LNCAP (cell line): ENCODE measurements around the gene PLAGL2.

Experiments used
- TF ChIP-seq, protein P1 (sequence below): fragments of 450-650 bp; IDR thresholded peaks from 2 replicates; pipeline ENCODE4 v1.5.1; 2017; ENCODE audit warnings: mild to moderate bottlenecking

Gene PLAGL2, protein sequence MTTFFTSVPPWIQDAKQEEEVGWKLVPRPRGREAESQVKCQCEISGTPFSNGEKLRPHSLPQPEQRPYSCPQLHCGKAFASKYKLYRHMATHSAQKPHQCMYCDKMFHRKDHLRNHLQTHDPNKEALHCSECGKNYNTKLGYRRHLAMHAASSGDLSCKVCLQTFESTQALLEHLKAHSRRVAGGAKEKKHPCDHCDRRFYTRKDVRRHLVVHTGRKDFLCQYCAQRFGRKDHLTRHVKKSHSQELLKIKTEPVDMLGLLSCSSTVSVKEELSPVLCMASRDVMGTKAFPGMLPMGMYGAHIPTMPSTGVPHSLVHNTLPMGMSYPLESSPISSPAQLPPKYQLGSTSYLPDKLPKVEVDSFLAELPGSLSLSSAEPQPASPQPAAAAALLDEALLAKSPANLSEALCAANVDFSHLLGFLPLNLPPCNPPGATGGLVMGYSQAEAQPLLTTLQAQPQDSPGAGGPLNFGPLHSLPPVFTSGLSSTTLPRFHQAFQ

DNA sequence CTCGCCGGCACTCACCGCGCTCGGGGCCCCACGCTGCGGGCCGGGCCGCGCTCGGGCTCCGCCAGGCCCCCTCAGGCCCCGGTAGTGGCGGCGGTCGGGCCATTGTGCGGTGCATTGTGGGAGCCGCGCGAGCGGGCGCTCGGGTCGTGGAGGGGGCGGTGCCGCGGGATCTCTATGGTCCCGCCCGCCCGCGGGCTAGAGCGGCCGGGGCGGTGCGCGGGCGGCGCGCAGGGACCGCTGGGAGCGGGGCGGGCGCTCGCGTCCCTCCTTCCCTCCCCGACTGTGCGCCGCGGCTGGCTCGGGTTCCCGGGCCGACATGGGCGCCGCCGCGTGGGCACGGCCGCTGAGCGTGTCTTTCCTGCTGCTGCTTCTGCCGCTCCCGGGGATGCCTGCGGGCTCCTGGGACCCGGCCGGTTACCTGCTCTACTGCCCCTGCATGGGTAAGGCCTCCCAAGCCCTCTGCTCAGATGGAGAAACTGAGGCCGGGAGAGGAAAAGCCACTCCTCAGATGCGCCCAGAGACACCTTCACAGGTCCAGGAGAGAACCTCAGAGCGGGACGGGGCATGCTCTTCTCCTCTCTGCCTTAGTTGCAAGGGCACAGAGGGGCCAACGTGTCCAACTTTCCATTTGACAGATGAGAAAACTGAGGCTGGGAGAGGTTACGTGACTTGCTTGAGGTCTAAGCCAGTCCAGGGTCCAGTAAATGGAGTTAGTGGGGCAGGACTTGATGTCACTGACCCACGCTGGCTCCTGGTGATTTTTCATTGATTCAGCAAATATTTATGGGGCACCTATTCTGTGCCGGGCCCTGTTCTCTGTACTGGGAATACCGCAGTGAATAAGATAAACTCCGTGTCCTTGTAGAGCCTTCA, at the start of gene PLAGL2, which contains the start of gene POFUT1:
Gene PLAGL2 (minus strand): TSS at position 118 of the 873 bp plus-strand sequence. CDS start 5,565 bp downstream, outside the sequence.
Gene POFUT1 (plus strand): TSS at position 255 of the 873 bp plus-strand sequence. CDS start 62 bp downstream, at position 317.
- TF ChIP-seq, protein P1, sequence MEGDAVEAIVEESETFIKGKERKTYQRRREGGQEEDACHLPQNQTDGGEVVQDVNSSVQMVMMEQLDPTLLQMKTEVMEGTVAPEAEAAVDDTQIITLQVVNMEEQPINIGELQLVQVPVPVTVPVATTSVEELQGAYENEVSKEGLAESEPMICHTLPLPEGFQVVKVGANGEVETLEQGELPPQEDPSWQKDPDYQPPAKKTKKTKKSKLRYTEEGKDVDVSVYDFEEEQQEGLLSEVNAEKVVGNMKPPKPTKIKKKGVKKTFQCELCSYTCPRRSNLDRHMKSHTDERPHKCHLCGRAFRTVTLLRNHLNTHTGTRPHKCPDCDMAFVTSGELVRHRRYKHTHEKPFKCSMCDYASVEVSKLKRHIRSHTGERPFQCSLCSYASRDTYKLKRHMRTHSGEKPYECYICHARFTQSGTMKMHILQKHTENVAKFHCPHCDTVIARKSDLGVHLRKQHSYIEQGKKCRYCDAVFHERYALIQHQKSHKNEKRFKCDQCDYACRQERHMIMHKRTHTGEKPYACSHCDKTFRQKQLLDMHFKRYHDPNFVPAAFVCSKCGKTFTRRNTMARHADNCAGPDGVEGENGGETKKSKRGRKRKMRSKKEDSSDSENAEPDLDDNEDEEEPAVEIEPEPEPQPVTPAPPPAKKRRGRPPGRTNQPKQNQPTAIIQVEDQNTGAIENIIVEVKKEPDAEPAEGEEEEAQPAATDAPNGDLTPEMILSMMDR: peak; percentile 40; the same call in 1 of the 2 replicates

DNA sequence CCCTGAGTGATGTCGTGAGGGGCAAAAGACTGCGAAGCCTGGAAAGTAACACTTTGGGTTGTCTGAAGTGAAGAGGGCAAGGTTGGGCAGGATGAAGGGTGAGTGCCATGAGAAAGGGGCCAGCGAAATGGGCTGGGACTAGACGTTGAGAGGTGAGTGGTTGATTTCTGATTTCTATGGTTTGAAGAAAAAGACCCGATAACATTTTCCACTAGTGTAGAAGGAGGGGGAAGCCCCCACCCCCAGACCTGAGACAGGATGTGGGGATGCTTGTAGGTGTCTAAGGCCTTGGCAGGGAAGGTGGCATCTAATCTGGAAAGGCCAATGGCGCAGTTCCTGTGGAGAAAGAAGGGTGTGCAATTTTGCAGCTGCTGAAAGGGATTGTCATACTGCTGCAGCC, 44.6 kb upstream of the PLAGL2 start:
- TF ChIP-seq, protein P1: no peak

DNA sequence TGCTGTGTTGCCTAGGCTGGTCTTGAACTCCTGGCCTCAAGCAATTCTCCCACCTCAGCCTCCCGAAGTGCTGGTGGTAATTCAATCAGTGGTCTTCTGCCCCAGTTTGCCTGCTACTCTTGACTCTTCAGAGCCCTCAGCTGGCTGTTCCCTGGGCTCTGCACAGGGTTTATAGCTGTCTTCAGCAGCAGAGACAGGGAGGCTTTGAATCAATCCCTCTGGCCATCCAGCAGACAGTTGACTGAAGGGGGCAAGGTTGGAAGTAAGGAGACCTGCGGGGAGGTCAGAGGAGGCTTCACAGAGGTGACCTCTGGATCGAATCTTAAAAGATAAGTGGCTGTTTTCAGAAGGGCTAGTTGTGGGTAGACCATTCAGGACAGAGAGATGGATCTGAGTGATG, 43.9 kb upstream of the PLAGL2 start:
- TF ChIP-seq, protein P1: no peak

DNA sequence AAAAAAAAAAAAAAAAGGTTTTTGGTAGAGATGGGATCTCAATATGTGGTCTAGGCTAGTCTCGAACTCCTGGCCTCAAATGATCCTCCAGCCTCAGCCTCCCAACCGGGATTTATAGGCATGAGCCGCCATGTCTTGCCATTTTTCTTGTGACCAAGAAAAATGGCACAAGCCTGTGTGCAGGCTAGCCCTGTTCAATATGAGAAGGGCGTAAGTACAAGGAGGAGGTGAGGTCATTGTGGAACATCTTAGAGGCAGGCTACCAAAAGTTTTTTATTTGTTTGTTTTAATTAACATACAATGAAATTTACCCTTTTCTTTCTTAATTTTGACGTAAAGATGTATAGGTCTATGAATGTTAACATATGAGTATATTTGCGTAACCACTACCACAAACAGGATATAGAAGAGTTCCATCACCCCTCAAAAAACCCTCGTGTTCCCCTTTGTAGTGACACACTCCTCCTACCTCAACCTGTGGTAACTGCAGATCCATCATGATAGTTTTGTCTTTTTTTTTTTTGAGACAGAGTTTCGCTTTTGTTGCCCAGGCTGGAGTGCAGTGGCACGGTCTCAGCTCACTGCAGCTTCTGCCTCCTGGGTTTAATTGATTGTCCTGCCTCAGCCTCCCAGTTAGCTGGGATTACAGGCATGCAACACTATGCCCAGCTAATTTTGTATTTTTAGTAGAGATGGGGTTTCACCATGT, 41.6 kb upstream of the PLAGL2 start:
- TF ChIP-seq, protein P1: no peak

DNA sequence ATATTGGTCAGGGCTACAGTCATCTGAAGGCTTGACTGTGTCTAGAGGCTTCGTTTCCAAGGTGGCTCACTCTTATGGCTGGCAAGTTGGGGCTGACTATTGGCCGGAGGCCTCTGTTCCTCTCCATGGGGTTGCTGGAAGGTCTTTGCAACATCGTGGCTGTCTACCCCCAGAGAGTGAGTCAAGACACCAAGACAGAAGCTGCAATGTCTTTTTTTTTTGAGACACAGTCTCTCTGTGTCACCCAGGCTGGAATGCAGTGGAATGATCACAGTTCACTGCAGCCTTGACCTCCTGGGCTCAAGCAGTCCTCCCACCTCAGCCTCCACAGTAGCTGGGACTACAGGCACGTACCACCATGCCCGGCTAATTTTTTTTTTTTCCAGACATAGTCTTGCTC, 40.5 kb upstream of the PLAGL2 start:
- TF ChIP-seq, protein P1: no peak

DNA sequence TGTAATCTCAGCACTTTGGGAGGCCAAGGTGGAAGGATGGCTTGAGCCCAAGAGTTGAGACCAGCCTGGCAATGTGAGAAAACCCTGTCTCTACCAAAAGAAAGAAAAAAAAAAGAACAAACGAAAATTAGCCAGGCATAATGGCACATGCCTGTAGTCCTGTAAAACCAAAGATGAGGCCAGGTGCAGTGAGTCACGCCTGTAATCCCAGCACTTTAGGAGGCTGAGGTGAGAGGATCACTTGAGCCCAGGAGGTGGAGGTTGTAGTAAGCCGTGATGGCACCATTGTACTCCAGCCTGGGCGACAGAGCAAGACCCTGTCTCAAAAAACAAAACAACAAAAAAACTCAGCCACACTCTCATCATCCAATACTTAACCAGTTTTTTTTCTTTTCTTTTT, 37.4 kb upstream of the PLAGL2 start:
- TF ChIP-seq, protein P1: no peak
